Mammary epithelial cell (primary cell): Measurements from ENCODE around the gene PPP1R10.

Experiments used
- CTCF ChIP-seq, 2 donors: IDR thresholded peaks in 1 of 2; conservative IDR thresholded peaks in 1 of 2; 2 replicates each; pipeline ENCODE4 v1.5.1; 2011 to 2012; ENCODE audit warnings: inconsistent platforms in 2 of 2, low read length in 2 of 2, mild to moderate bottlenecking in 2 of 2, control low read depth in 1 of 2, low read depth in 1 of 2; ENCODE audit not compliant: insufficient read depth in 1 of 2; ENCODE audit errors: extremely low read depth in 1 of 2
- EZH2 ChIP-seq: IDR thresholded peaks from 2 replicates; pipeline ENCODE4 v1.6.1; 2012; ENCODE audit warnings: low read length, inconsistent platforms, borderline replicate concordance

- TF ChIP-seq CTCF (conservative IDR thresholded peaks at IDR 0.05 in 1 of 2, IDR thresholded peaks at IDR 0.05 in 1 of 2; ENCODE audit: extremely low read depth in 1 of 2, insufficient read depth in 1 of 2, low read depth in 1 of 2, low read length in 2 of 2) (no peak), EZH2 (no peak)
Measured at GRCh38 chr6:30615958-30616810, 859 bp downstream of the PPP1R10 start.
